ENCODE results near the gene ANKRD44.
A peak's percentile ranks its signal among the peaks of the same experiment; 100 is the strongest.

The ANKRD44 gene

GRCh38 chr2:197137826-197138477 is 172.6 kb downstream of the ANKRD44 start:
- DNase-seq = no peak

- DNase-seq = no peak
These were observed 173.3 kb downstream of the ANKRD44 start for GRCh38 chr2:197137231-197137630.

GRCh38 chr2:197136452-197136851 is 174.1 kb downstream of the ANKRD44 start:
- DNase-seq = no peak

- DNase-seq = no peak
These were observed 174.8 kb downstream of the ANKRD44 start for GRCh38 chr2:197135806-197136205.

- no peak for DNase-seq
These were observed 176.4 kb downstream of the ANKRD44 start for GRCh38 chr2:197134206-197134605.

GRCh38 chr2:197131558-197131855 is 179.1 kb downstream of the ANKRD44 start:
- DNase-seq = no peak

GRCh38 chr2:197130318-197130717 is 180.3 kb downstream of the ANKRD44 start:
- DNase-seq = peak in 3 of 6 experiments; percentile 15 to 53 (median 52)

- no peak for DNase-seq
These were observed 181.7 kb downstream of the ANKRD44 start for GRCh38 chr2:197128897-197129296.

- DNase-seq = no peak
These were observed 182.5 kb downstream of the ANKRD44 start for GRCh38 chr2:197128126-197128525.

GRCh38 chr2:197126630-197127352 is 183.8 kb downstream of the ANKRD44 start:
- no peak for DNase-seq

- DNase-seq = no peak
These were observed 185.8 kb downstream of the ANKRD44 start for GRCh38 chr2:197124639-197125390.

GRCh38 chr2:197122821-197123220 is 187.8 kb downstream of the ANKRD44 start:
- DNase-seq = no peak

GRCh38 chr2:197121756-197122385 is 188.7 kb downstream of the ANKRD44 start:
- no peak for DNase-seq

- no peak for DNase-seq
These were observed 189.3 kb downstream of the ANKRD44 start for GRCh38 chr2:197121255-197121654.

- DNase-seq = no peak
These were observed 194.2 kb downstream of the ANKRD44 start for GRCh38 chr2:197116306-197116879.

- DNase-seq = no peak
These were observed 195.3 kb downstream of the ANKRD44 start for GRCh38 chr2:197115325-197115724.

GRCh38 chr2:197113275-197113711 is 197.3 kb downstream of the ANKRD44 start:
- peak in 3 of 6 experiments; percentile 5 to 60 (median 43) for DNase-seq

- no peak for DNase-seq
These were observed 201.3 kb downstream of the ANKRD44 start for GRCh38 chr2:197109326-197109725.

- no peak for DNase-seq
These were observed 201.8 kb downstream of the ANKRD44 start for GRCh38 chr2:197108758-197109157.

- no peak for DNase-seq
These were observed 203.0 kb downstream of the ANKRD44 start for GRCh38 chr2:197107291-197108269.

- DNase-seq = no peak
These were observed 207.2 kb downstream of the ANKRD44 start for GRCh38 chr2:197103363-197103762.

GRCh38 chr2:197102231-197102630 is 208.3 kb downstream of the ANKRD44 start:
- no peak for DNase-seq

Measured in stimulated activated naive CD4-positive, alpha-beta T cell (primary cell).